NT2/D1 (cell line): ENCODE data around the gene SSR2.

Source experiments
- SUZ12 ChIP-seq: IDR thresholded peaks from 2 replicates; pipeline ENCODE4 v1.6.1; 2011; ENCODE audit not compliant: insufficient read length, insufficient read depth; ENCODE audit errors: extremely low read depth
- YY1 ChIP-seq: IDR thresholded peaks from 2 replicates; pipeline ENCODE4 v1.6.1; 2011; ENCODE audit not compliant: insufficient read length, insufficient read depth
- ZNF274 ChIP-seq: IDR thresholded peaks from 2 replicates; pipeline ENCODE4 v1.6.1; 2011; ENCODE audit warnings: mild to moderate bottlenecking, low read depth, low read length

- no peak for TF ChIP-seq ZNF274
- no peak for TF ChIP-seq YY1
- no peak for TF ChIP-seq SUZ12
These were observed 30.4 kb upstream of the SSR2 start for GRCh38 chr1:156051011-156051725.
